Measurements from ENCODE around the gene GRXCR2. TPM values are rescaled to one million over a fixed set of nuclear protein-coding genes. Genes with fewer than 3 reads are reported as not detected.

GRXCR2 gene
- total and polyA plus RNA-seq, 2 of the 13 experiments (the other 11 are each of a cell fraction or from before 2014, with no cell fraction given) = not detected

DNA sequence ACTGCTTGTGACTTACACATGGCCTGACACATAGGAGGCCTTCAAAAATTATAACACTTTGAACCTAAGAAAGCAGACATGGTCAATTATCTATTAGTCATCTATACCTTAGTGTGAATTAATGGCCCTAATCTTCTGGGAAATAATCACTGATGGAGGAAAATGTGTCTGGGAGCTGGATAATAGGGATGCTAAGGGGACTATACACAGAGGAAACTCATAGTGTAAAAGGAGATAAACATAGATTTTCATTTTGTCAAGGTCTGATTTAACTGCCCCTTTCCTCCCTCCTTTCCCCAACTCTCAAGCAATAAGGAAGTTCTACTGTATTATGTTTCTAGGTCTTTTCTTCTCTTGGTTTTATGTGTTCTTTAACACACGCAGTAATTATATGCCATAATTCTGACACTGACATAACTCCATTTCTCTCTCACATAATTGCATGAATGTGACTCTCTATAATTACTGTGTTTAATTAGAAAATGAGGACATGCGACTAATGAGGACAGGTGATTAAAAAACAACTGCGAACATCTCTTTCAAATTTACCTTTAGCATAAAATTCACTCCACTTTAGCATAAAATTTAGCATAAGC, 18.9 kb downstream of the GRXCR2 start:
- Histone ChIP-seq H3K27ac (ENCODE audit: extremely low read length, insufficient read depth, low read length) (no peak overlapping the region), H4K20me1 (ENCODE audit: insufficient read depth, low read length) (no peaks in the 10 kb centered on the region), H3K79me2 (ENCODE audit: insufficient read depth, low read length) (no peaks in the 10 kb centered on the region), H3K9ac (ENCODE audit: insufficient read depth, low read depth, low read length) (no peak overlapping the region), H2AFZ (ENCODE audit: low read length) (no peak overlapping the region), H3K4me1 (ENCODE audit: insufficient read depth, low read length) (peaks cover 35% of the 10 kb centered on the region), H3K4me2 (ENCODE audit: low read depth, low read length) (no peak overlapping the region), H3K36me3 (replicated peaks in 1 of 2; ENCODE audit: control insufficient read depth in 1 of 2, insufficient read depth in 2 of 2, low read length in 2 of 2) (no peaks in the 10 kb centered on the region), H3K9me3 (ENCODE audit: low read length) (no peaks in the 10 kb centered on the region), H3K4me3 (replicated peaks in 1 of 3; ENCODE audit: insufficient read depth in 1 of 3, low read depth in 2 of 3, low read length in 3 of 3) (no peak overlapping the region), H3K27me3 (ENCODE audit: control insufficient read depth in 1 of 2, insufficient read depth in 2 of 2, low read length in 2 of 2) (no peaks in the 10 kb centered on the region)
- WGBS (ENCODE audit: low lambda C conversion rate) = 94% methylated on average over 3 of the region's 3 CpGs
- no TSS peak for BruUV-seq (replicated peaks)
- DNase-seq (ENCODE audit: low spot score) (no peak), FAIRE-seq (no peak), ATAC-seq (no peak)
- intact Hi-C loops (cut with micrococcal nuclease; ENCODE audit: unreplicated experiment) (loop anchor here (10.0 kb wide), 1 partner anchor 121 kb away; no protein-coding TSS in a partner anchor), in situ Hi-C loops (cut with HindIII; ENCODE audit: extremely low pct_ligation_motif_present, low pct_unique_long_range_greater_than_20kb) (no loop called here)
- ChIA-PET CTCF (ENCODE audit: low intra/inter-chr PET ratio, low total read pairs) (no interaction called here), POLR2A (interaction anchor here (2.9 kb wide), 1 partner anchor 18 kb away, joined by 17 read pairs; the partner anchor contains the start of gene PRELID2)
- TF ChIP-seq ASH2L (IDR thresholded peaks at IDR 0.05; ENCODE audit: insufficient read length, low read depth, low read length) (no peak), ZNF317 (CRISPR knock-in tag; IDR thresholded peaks at IDR 0.05) (no peak), ZNF501 (CRISPR knock-in tag; IDR thresholded peaks at IDR 0.05) (no peak), CREBL2 (CRISPR knock-in tag; IDR thresholded peaks at IDR 0.05; ENCODE audit: borderline replicate concordance) (no peak)
- TF ChIP-seq, protein P1, sequence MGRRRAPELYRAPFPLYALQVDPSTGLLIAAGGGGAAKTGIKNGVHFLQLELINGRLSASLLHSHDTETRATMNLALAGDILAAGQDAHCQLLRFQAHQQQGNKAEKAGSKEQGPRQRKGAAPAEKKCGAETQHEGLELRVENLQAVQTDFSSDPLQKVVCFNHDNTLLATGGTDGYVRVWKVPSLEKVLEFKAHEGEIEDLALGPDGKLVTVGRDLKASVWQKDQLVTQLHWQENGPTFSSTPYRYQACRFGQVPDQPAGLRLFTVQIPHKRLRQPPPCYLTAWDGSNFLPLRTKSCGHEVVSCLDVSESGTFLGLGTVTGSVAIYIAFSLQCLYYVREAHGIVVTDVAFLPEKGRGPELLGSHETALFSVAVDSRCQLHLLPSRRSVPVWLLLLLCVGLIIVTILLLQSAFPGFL (CRISPR knock-in tag; IDR thresholded peaks at IDR 0.05) = no peak

DNA sequence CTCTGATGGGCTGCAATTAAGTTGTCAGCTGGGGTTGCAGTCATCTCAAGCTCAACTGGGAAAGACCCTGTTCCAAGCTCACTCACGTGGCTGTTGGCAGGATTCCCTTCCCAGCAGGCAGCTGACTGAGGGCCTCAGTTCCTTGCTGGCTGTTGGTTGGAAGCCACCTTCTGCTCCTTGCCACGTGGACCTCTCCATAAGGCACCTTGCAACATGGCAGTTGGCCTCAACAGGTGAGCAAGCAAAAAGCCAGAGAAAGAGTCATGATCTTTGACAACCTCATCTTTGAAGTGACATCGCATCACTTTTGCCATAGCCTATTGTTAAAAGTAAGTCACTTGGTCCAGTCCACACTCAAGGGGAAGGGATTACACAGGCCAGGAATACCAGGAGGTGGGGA, 19.8 kb downstream of the GRXCR2 start:
- ChIA-PET CTCF (ENCODE audit: low intra/inter-chr PET ratio, low total read pairs) (no interaction called here), POLR2A (no interaction called here)
- Histone ChIP-seq H3K9me3 (ENCODE audit: low read length) (no peaks in the 10 kb centered on the region), H3K4me2 (ENCODE audit: low read depth, low read length) (no peak overlapping the region), H3K9ac (ENCODE audit: insufficient read depth, low read depth, low read length) (no peak overlapping the region), H3K4me1 (ENCODE audit: insufficient read depth, low read length) (peaks cover 30% of the 10 kb centered on the region), H2AFZ (ENCODE audit: low read length) (no peak overlapping the region), H3K36me3 (replicated peaks in 1 of 2; ENCODE audit: control insufficient read depth in 1 of 2, insufficient read depth in 2 of 2, low read length in 2 of 2) (no peaks in the 10 kb centered on the region), H4K20me1 (ENCODE audit: insufficient read depth, low read length) (no peaks in the 10 kb centered on the region), H3K27me3 (ENCODE audit: control insufficient read depth in 1 of 2, insufficient read depth in 2 of 2, low read length in 2 of 2) (0 out of 5 replicates have a peak, but pooled peaks cover 0 to under 1% of the 10 kb centered on the region in 2 experiments), H3K27ac (ENCODE audit: extremely low read length, insufficient read depth, low read length) (no peak overlapping the region), H3K4me3 (replicated peaks in 1 of 3; ENCODE audit: insufficient read depth in 1 of 3, low read depth in 2 of 3, low read length in 3 of 3) (no peak overlapping the region), H3K79me2 (ENCODE audit: insufficient read depth, low read length) (no peaks in the 10 kb centered on the region)
- in situ Hi-C loops (cut with HindIII; ENCODE audit: extremely low pct_ligation_motif_present, low pct_unique_long_range_greater_than_20kb) (no loop called here), intact Hi-C loops (cut with micrococcal nuclease; ENCODE audit: unreplicated experiment) (loop anchor here (10.0 kb wide), 1 partner anchor 122 kb away; no protein-coding TSS in a partner anchor)
- no peak for DNase-seq (ENCODE audit: low spot score)
- no peak for FAIRE-seq
- no CpG with 5 or more reads among the region's 3 CpGs for WGBS (ENCODE audit: low lambda C conversion rate)
- BruUV-seq (replicated peaks) = no TSS peak
- no peak for ATAC-seq
- TF ChIP-seq TBP (CRISPR knock-in tag; IDR thresholded peaks at IDR 0.05) (no peak), IRX3 (CRISPR knock-in tag; IDR thresholded peaks at IDR 0.05; ENCODE audit: borderline replicate concordance, low read depth) (no peak), KDM1A (CRISPR knock-in tag; IDR thresholded peaks at IDR 0.05) (no peak), ZMAT3 (CRISPR knock-in tag; conservative IDR thresholded peaks at IDR 0.05) (no peak), TARDBP (CRISPR knock-in tag; IDR thresholded peaks at IDR 0.05) (no peak), HDAC1 (CRISPR knock-in tag; IDR thresholded peaks at IDR 0.05) (no peak), HNRNPUL1 (IDR thresholded peaks at IDR 0.05; ENCODE audit: low read depth, low read length) (no peak)
- TF ChIP-seq, protein P2, sequence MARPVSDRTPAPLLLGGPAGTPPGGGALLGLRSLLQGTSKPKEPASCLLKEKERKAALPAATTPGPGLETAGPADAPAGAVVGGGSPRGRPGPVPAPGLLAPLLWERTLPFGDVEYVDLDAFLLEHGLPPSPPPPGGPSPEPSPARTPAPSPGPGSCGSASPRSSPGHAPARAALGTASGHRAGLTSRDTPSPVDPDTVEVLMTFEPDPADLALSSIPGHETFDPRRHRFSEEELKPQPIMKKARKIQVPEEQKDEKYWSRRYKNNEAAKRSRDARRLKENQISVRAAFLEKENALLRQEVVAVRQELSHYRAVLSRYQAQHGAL (CRISPR knock-in tag; IDR thresholded peaks at IDR 0.05; ENCODE audit: not compliant biosample characterization) = no peak
